GM12874 (cell line): ENCODE data around the gene OPRM1.

Experiments
- CTCF ChIP-seq: IDR thresholded peaks from 2 replicates; pipeline ENCODE4 v1.5.1; 2011; ENCODE audit warnings: low read depth, mild to moderate bottlenecking, control low read depth, low read length, moderate library complexity; ENCODE audit not compliant: insufficient read depth

The OPRM1 gene

DNA sequence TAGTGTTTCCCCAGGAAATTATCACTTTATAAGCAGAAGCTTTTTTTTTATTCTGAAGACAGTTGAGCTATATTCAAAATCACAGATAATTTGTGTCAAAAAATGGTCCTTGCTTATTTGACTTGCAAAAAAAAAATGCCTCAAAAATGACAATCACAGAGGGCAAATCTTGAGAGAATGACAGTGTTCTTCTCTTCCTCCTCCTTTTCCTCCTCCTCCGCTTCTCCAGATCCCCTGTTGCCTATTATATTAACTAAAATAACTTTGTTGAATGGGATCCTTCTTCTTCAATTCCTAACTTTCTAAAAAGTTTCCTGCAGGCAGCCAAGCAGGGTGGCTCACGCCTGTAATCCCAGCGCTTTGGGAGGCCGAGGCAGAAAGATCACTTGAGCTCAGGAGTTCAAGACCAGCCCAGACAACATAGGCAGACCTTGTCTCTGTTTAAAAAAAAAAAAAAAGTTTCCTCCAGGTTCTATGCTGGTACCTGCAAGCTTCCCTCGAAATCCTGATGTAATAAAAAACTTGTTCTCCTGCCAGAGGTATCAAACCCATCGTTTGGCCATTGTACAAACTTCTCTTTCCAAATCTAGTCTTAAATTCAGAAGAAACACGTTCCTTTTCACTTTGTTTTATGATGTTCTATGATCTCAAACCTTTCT, 189.0 kb downstream of the OPRM1 start:
- no peak for TF ChIP-seq CTCF

GRCh38 chr6:154228521-154228905, 189.5 kb downstream of the OPRM1 start:
- no peak for TF ChIP-seq CTCF

DNA sequence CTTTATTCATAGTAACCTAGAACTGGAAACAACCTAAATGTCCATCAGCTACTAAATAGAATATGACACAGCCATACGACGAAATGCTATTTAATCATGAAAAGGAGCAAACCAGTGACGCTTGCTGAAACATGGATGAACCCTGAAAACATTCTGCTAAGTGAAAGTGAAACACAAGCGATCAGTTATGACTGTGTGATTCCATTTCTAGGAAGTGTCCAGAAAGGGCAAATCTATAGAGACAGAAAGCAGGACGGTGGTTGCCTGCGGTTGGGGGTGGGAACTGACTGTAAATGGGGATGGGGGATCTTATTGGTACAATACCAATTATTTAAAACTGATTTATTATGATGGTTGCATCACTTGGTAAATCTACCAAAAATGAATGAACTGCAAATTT, 190.7 kb downstream of the OPRM1 start:
- no peak for TF ChIP-seq CTCF

GRCh38 chr6:154230393-154230792, 191.4 kb downstream of the OPRM1 start:
- no peak for TF ChIP-seq CTCF

DNA sequence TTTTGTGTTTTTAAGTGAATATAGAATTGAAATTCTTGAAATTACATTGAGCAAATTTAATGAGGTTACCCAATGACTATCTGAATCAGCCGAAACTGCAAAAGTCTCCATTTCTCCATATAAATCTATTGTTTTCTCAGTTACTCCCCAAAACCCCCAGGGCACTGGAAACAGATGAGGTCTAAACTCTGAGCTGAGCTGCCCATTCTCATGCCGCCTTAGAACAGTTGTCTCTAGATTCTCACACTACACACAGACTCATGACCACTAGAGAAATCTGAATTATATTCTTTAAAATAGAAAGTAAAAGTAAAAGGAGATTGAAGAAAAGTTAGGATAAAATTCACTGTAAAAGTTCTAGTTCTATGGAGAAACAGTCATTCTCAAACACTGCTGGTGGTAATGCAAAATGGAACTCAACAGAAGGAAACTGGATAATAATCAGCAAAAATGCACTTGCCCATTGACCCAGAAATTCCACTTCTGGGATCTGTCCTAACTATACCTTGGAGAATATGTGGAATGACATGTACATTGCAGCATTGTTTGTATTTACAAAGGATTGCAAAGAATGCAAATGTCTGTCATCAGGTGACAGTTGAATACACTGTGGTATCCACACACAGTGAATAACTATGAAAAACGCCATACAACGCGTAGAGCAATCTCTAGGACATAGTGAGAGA, 192.0 kb downstream of the OPRM1 start:
- TF ChIP-seq CTCF, result no peak

- no peak for TF ChIP-seq CTCF
Measured at GRCh38 chr6:154232013-154232910, 193.2 kb downstream of the OPRM1 start.

GRCh38 chr6:154233383-154233782, 194.3 kb downstream of the OPRM1 start:
- no peak for TF ChIP-seq CTCF
